Measurements from ENCODE around the gene CEP19. TPM values are rescaled to one million over a fixed set of nuclear protein-coding genes. Genes with fewer than 3 reads are reported as not detected.
"Not testable (repeated sequence)": the region's sequence is repeated elsewhere in the genome, so short reads cannot be mapped to it uniquely, and the experiment has no call there.

CEP19 gene
- 1 to 10 TPM; 2.0 to 5.5 TPM for total RNA-seq

GRCh38 chr3:196711838-196712513, at the start of gene CEP19, which contains the start of gene PIGX:
TSS of gene CEP19 (minus strand) at chr3:196712250. CDS start at chr3:196708657, 3,593 bp downstream.
TSS of gene PIGX (plus strand) at chr3:196712377.
- H3K27ac Mint-ChIP-seq, result peak within 1 kb of the TSS; percentile 98 to 99

GRCh38 chr3:196757876-196758739, 46.1 kb upstream of the CEP19 start:
- Mint-ChIP-seq H3K27ac (peak overlapping the region; percentile 72 to 75), H3K9me3 (peaks cover 5 to 27% of the 10 kb centered on the region in 2 donors), H3K36me3 (peaks cover 32 to 54% of the 10 kb centered on the region in 2 donors)
- DNase-seq (ENCODE audit: low spot score in 2 of 2) (no peak), ATAC-seq (peak; percentile 62 to 81)

More at GRCh38 chr3:196711838-196712513, at the start of gene CEP19, which contains the start of gene PIGX:
- peak; percentile 91 to 96 for DNase-seq (ENCODE audit: low spot score in 2 of 2)
- no peaks in the 10 kb centered on the region for H3K9me3 Mint-ChIP-seq
- H3K36me3 Mint-ChIP-seq, result peaks cover 5 to 16% of the 10 kb centered on the region in 2 donors
- peak; percentile 89 to 90 for ATAC-seq

GRCh38 chr3:196756732-196757131, 44.7 kb upstream of the CEP19 start:
- H3K9me3 Mint-ChIP-seq, result peaks cover 5 to 27% of the 10 kb centered on the region in 2 donors
- ATAC-seq (no peak), DNase-seq (ENCODE audit: low spot score in 2 of 2) (no peak)
- H3K27ac Mint-ChIP-seq, result peak overlapping the region; percentile 48 to 75
- peaks cover 32 to 60% of the 10 kb centered on the region in 2 donors for H3K36me3 Mint-ChIP-seq

- H3K27ac Mint-ChIP-seq, result peak overlapping the region in 1 of 2 donors; percentile 74
- ATAC-seq, result no peak
- peaks cover 31 to 63% of the 10 kb centered on the region in 2 donors for H3K36me3 Mint-ChIP-seq
- no peak for DNase-seq (ENCODE audit: low spot score in 2 of 2)
- peaks cover 0 to 25% of the 10 kb centered on the region in 2 donors for H3K9me3 Mint-ChIP-seq
These were observed 42.3 kb upstream of the CEP19 start for GRCh38 chr3:196754091-196754981.

GRCh38 chr3:196753201-196753600, 41.2 kb upstream of the CEP19 start:
- no peak for DNase-seq (ENCODE audit: low spot score in 2 of 2)
- no peak overlapping the region for H3K27ac Mint-ChIP-seq
- peaks cover 39 to 72% of the 10 kb centered on the region in 2 donors for H3K36me3 Mint-ChIP-seq
- H3K9me3 Mint-ChIP-seq, result peaks cover 0 to 26% of the 10 kb centered on the region in 2 donors
- ATAC-seq, result no peak

- Mint-ChIP-seq H3K36me3 (peaks cover 20 to 59% of the 10 kb centered on the region in 2 donors), H3K9me3 (peaks cover 0 to 11% of the 10 kb centered on the region in 2 donors), H3K27ac (no peak overlapping the region)
- ATAC-seq (no peak), DNase-seq (ENCODE audit: low spot score in 2 of 2) (no peak)
These were observed 37.1 kb upstream of the CEP19 start for GRCh38 chr3:196749125-196749524.

- H3K36me3 Mint-ChIP-seq, result peaks cover 22 to 48% of the 10 kb centered on the region in 2 donors
- not testable (repeated sequence) for ATAC-seq; H3K9me3 Mint-ChIP-seq; DNase-seq (ENCODE audit: low spot score in 2 of 2); H3K27ac Mint-ChIP-seq
These were observed 31.5 kb upstream of the CEP19 start for GRCh38 chr3:196743569-196743968.

- DNase-seq (ENCODE audit: low spot score in 2 of 2) (no peak), ATAC-seq (no peak)
- Mint-ChIP-seq H3K27ac (peak overlapping the region; percentile 99 to 100), H3K36me3 (peaks cover 17 to 41% of the 10 kb centered on the region in 2 donors), H3K9me3 (peaks cover 0 to 5% of the 10 kb centered on the region in 2 donors)
These were observed 29.3 kb upstream of the CEP19 start for GRCh38 chr3:196741249-196741889.

GRCh38 chr3:196740481-196741248, 28.6 kb upstream of the CEP19 start:
- H3K27ac Mint-ChIP-seq, result peak overlapping the region; percentile 99 to 100
- peaks cover 0 to 5% of the 10 kb centered on the region in 2 donors for H3K9me3 Mint-ChIP-seq
- H3K36me3 Mint-ChIP-seq, result peaks cover 17 to 34% of the 10 kb centered on the region in 2 donors
- peak; percentile 39 to 57 for ATAC-seq
- peak in 1 of 2 donors; percentile 18 for DNase-seq (ENCODE audit: low spot score in 2 of 2)

GRCh38 chr3:196739671-196740480, 27.8 kb upstream of the CEP19 start, which contains the start of gene PAK2:
TSS of gene PAK2 (plus strand) at chr3:196739857. CDS start at chr3:196782647, 42,790 bp downstream.
- DNase-seq (ENCODE audit: low spot score in 2 of 2) (peak; percentile 87 to 88), ATAC-seq (peak; percentile 91 to 95)
- Mint-ChIP-seq H3K9me3 (peaks cover 0 to 5% of the 10 kb centered on the region in 2 donors), H3K27ac (peak within 1 kb of the TSS; percentile 99 to 100), H3K36me3 (peaks cover 17 to 34% of the 10 kb centered on the region in 2 donors)

- Mint-ChIP-seq H3K9me3 (peaks cover 0 to 5% of the 10 kb centered on the region in 2 donors), H3K27ac (no peak overlapping the region), H3K36me3 (peaks cover 17 to 35% of the 10 kb centered on the region in 2 donors)
- ATAC-seq (no peak), DNase-seq (ENCODE audit: low spot score in 2 of 2) (no peak)
These were observed 25.6 kb upstream of the CEP19 start for GRCh38 chr3:196737655-196738054.

- no peak for DNase-seq (ENCODE audit: low spot score in 2 of 2)
- no peak overlapping the region for H3K27ac Mint-ChIP-seq
These were observed 24.8 kb upstream of the CEP19 start for GRCh38 chr3:196736670-196737374.

GRCh38 chr3:196735751-196736150, 23.7 kb upstream of the CEP19 start:
- Mint-ChIP-seq H3K9me3 (peaks cover 0 to 5% of the 10 kb centered on the region in 2 donors), H3K27ac (no peak overlapping the region), H3K36me3 (peaks cover 6 to 30% of the 10 kb centered on the region in 2 donors)
- no peak for ATAC-seq
- DNase-seq (ENCODE audit: low spot score in 2 of 2), result no peak

More at GRCh38 chr3:196736670-196737374, 24.8 kb upstream of the CEP19 start:
- H3K9me3 Mint-ChIP-seq, result peaks cover 0 to 5% of the 10 kb centered on the region in 2 donors
- no peak for ATAC-seq
- H3K36me3 Mint-ChIP-seq, result peaks cover 17 to 34% of the 10 kb centered on the region in 2 donors
